ENCODE measurements around the gene NR5A1.

NR5A1 gene

DNA sequence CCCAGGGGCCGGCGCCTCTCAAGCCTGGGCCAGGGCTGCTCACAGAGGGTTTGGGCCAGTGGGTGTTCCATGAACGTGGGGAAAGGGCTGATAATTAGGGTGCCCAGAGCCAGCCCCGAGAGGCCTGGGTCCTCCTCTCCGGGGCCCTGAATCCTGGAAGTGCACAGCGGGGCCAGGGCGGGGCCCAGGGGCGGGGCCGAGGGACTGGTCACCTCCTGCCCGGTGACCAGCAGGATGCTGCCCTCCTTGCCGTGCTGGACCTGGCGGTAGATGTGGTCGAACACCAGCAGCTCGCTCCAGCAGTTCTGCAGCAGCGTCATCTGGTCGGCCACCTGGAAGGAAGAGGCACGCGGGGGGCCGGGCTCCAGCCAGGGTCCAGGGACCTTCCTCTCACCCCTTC lies 14.4 kb downstream of the NR5A1 start:
- no peaks in the 10 kb centered on the region for H3K79me2 ChIP-seq (ENCODE audit: control insufficient read depth, low read length)
- H4K20me1 ChIP-seq (ENCODE audit: control insufficient read depth, insufficient read depth, low read depth, low read length): no peaks in the 10 kb centered on the region
- no peak overlapping the region for H3K27ac ChIP-seq (ENCODE audit: low read depth, low read length)
- H3K27me3 ChIP-seq (ENCODE audit: control insufficient read depth, low read length): no peaks in the 10 kb centered on the region
- H3K36me3 ChIP-seq (ENCODE audit: control insufficient read depth, low read length): no peaks in the 10 kb centered on the region
- no peak overlapping the region for H3K4me2 ChIP-seq (ENCODE audit: low read length)
- H3K4me1 ChIP-seq (ENCODE audit: control insufficient read depth, low read length): no peaks in the 10 kb centered on the region
- H3K4me3 ChIP-seq (ENCODE audit: low read length): no peak overlapping the region
- no peaks in the 10 kb centered on the region for H3K9me3 ChIP-seq (ENCODE audit: control insufficient read depth, insufficient read depth, low read length)
- TF ChIP-seq, protein P1, sequence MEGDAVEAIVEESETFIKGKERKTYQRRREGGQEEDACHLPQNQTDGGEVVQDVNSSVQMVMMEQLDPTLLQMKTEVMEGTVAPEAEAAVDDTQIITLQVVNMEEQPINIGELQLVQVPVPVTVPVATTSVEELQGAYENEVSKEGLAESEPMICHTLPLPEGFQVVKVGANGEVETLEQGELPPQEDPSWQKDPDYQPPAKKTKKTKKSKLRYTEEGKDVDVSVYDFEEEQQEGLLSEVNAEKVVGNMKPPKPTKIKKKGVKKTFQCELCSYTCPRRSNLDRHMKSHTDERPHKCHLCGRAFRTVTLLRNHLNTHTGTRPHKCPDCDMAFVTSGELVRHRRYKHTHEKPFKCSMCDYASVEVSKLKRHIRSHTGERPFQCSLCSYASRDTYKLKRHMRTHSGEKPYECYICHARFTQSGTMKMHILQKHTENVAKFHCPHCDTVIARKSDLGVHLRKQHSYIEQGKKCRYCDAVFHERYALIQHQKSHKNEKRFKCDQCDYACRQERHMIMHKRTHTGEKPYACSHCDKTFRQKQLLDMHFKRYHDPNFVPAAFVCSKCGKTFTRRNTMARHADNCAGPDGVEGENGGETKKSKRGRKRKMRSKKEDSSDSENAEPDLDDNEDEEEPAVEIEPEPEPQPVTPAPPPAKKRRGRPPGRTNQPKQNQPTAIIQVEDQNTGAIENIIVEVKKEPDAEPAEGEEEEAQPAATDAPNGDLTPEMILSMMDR (IDR thresholded peaks at IDR 0.05; ENCODE audit: low read depth, low read length, poor library complexity, severe bottlenecking): no peak
- TF ChIP-seq EZH2phosphoT487 (IDR thresholded peaks at IDR 0.05; ENCODE audit: borderline replicate concordance, low read length): no peak
- no peaks in the 10 kb centered on the region for H3F3A ChIP-seq (ENCODE audit: control insufficient read depth, insufficient read depth)
- no peaks in the 10 kb centered on the region for H3K9me2 ChIP-seq (replicated peaks; ENCODE audit: control insufficient read depth, low read length)

DNA sequence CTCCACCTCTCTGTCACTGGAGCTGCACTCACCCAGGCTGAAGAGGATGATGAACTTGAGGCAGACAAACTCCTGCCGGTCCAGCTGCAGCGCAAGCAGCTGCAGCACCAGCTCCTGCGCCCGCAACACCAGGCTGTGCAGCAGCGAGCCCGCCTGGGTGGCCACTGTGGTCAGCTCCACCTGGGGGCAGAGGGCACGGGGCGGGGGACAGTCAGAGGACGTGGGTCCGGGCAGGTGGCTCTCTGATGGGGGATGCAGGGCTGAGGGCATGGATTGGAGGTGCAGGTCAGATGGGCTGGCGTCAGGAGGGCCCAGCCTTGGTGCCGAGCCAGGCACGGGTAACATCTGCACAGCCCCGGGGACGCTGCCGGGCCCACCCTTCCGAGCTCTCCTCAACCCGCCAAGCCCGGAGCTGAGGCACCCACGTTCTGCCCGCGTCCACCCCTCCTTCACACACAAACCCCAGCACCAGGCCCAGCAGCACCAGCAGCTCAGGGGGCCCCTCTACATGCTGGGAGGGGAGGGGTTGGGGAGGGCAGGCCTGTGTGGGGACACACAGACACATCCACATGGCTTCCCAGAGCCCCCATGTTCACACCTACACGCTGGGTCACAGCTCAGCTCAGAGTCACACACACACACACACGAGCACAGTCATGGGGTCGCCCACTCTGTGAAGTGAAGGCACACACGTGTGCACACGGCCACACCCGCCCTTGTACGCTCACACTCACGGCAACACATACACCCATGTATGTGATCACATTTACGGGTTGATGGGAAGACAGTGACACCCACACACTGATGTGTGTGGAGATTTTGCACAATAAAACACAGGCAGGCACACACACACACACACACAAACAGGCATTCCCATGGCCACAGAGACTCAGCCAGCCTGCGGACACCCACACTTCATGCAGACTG lies 15.9 kb downstream of the NR5A1 start:
- H3K4me3 ChIP-seq (ENCODE audit: low read length): no peak overlapping the region
- no peak overlapping the region for H3K27ac ChIP-seq (ENCODE audit: low read depth, low read length)
- TF ChIP-seq, protein P1 (IDR thresholded peaks at IDR 0.05; ENCODE audit: low read depth, low read length, poor library complexity, severe bottlenecking): no peak
- no peak for TF ChIP-seq EZH2phosphoT487 (IDR thresholded peaks at IDR 0.05; ENCODE audit: borderline replicate concordance, low read length)
- no peaks in the 10 kb centered on the region for H3F3A ChIP-seq (ENCODE audit: control insufficient read depth, insufficient read depth)
- H4K20me1 ChIP-seq (ENCODE audit: control insufficient read depth, insufficient read depth, low read depth, low read length): no peaks in the 10 kb centered on the region
- no peaks in the 10 kb centered on the region for H3K36me3 ChIP-seq (ENCODE audit: control insufficient read depth, low read length)
- no peaks in the 10 kb centered on the region for H3K4me1 ChIP-seq (ENCODE audit: control insufficient read depth, low read length)
- H3K4me2 ChIP-seq (ENCODE audit: low read length): no peak overlapping the region
- no peaks in the 10 kb centered on the region for H3K9me3 ChIP-seq (ENCODE audit: control insufficient read depth, insufficient read depth, low read length)
- no peaks in the 10 kb centered on the region for H3K79me2 ChIP-seq (ENCODE audit: control insufficient read depth, low read length)
- no peaks in the 10 kb centered on the region for H3K27me3 ChIP-seq (ENCODE audit: control insufficient read depth, low read length)
- no peaks in the 10 kb centered on the region for H3K9me2 ChIP-seq (replicated peaks; ENCODE audit: control insufficient read depth, low read length)

DNA sequence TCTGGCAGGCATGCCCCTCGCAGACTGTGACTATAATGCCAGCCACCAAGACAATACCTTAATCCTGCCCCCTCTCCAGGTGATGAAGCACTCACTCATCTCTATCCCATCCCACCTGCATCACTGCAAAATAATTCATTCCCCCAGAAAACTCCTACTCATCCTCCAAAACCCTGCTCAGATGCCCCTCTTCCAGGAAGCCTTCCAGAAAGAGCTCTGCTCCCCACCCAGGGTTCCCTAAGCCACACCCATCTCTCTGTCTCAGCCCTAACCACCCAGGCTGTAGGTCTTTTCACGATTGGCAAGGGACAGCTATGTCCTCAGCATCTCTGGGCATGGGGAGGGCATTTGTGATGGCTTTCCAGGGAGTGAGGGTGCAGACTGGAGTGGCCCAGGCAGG lies 17.2 kb downstream of the NR5A1 start:
- no peaks in the 10 kb centered on the region for H3K4me1 ChIP-seq (ENCODE audit: control insufficient read depth, low read length)
- H3K4me3 ChIP-seq (ENCODE audit: low read length): no peak overlapping the region
- H4K20me1 ChIP-seq (ENCODE audit: control insufficient read depth, insufficient read depth, low read depth, low read length): no peaks in the 10 kb centered on the region
- no peak overlapping the region for H3K4me2 ChIP-seq (ENCODE audit: low read length)
- H3K79me2 ChIP-seq (ENCODE audit: control insufficient read depth, low read length): no peaks in the 10 kb centered on the region
- H3F3A ChIP-seq (ENCODE audit: control insufficient read depth, insufficient read depth): no peaks in the 10 kb centered on the region
- H3K9me2 ChIP-seq (replicated peaks; ENCODE audit: control insufficient read depth, low read length): no peaks in the 10 kb centered on the region
- H3K27ac ChIP-seq (ENCODE audit: low read depth, low read length): no peak overlapping the region
- H3K36me3 ChIP-seq (ENCODE audit: control insufficient read depth, low read length): no peaks in the 10 kb centered on the region
- H3K9me3 ChIP-seq (ENCODE audit: control insufficient read depth, insufficient read depth, low read length): no peaks in the 10 kb centered on the region
- no peaks in the 10 kb centered on the region for H3K27me3 ChIP-seq (ENCODE audit: control insufficient read depth, low read length)
- no peak for TF ChIP-seq EZH2phosphoT487 (IDR thresholded peaks at IDR 0.05; ENCODE audit: borderline replicate concordance, low read length)
- TF ChIP-seq, protein P1 (IDR thresholded peaks at IDR 0.05; ENCODE audit: low read depth, low read length, poor library complexity, severe bottlenecking): no peak

All from DOHH2 (cell line).